IMR-90 (cell line): Measurements from ENCODE around the gene CHML. TPM values are rescaled to one million over a fixed set of nuclear protein-coding genes. Genes with fewer than 3 reads are reported as not detected.

Experiments
- ATAC-seq: fragments of 200-7000 bp; cut with Tn5 transposase; 2 replicates; pipeline ENCODE4 v1.9.1; 2020; ENCODE audit warnings: low read depth, mild to moderate bottlenecking, moderate library complexity
- BruUV-seq: library from RNA; stranded (reverse); fragments of 400-500 nt; replicated peaks from 2 replicates; lab custom pipeline; 2021; lab: Mats Ljungman, UMichigan
- CTCF ChIA-PET: fragments of 300-600 bp; formaldehyde crosslinking; extraction: SDS; loops from one replicate; lab custom pipeline; 2021; ENCODE audit warnings: antibody characterized with exemption; lab: Yijun Ruan, JAX
- POLR2A ChIA-PET: fragments of 300-600 bp; sonication (Branson Sonifier 250); formaldehyde crosslinking; loops from one replicate; lab custom pipeline; 2022; ENCODE audit warnings: antibody characterized with exemption; ENCODE audit not compliant: unreplicated experiment; lab: Charles Lee
- DNase-seq: peaks from one replicate; pipeline ENCODE4 v3.0.0; 2013
- H2AFZ ChIP-seq: replicated peaks from 2 replicates; pipeline ENCODE3; 2013; ENCODE audit warnings: low read length, mild to moderate bottlenecking; ENCODE audit not compliant: poor library complexity
- H2AK5ac ChIP-seq: 2 replicates; pipeline ENCODE4 v1.6.1; 2013; ENCODE audit warnings: low read depth, low read length, inconsistent platforms
- H2AK9ac ChIP-seq: replicated peaks from 2 replicates; pipeline ENCODE3; 2013; ENCODE audit warnings: mild to moderate bottlenecking, low read depth, low read length, moderate library complexity; ENCODE audit not compliant: poor library complexity
- H2BK120ac ChIP-seq: 2 replicates; pipeline ENCODE4 v1.6.1; 2013; ENCODE audit warnings: low read depth, low read length, inconsistent platforms
- H2BK15ac ChIP-seq: 3 replicates; pipeline ENCODE4 v1.6.1; 2013; ENCODE audit warnings: low read depth, low read length, inconsistent platforms
- H2BK20ac ChIP-seq: 2 replicates; pipeline ENCODE4 v1.6.1; 2013; ENCODE audit warnings: low read depth, mild to moderate bottlenecking, inconsistent platforms, low read length, moderate library complexity
- H2BK5ac ChIP-seq: 2 replicates; pipeline ENCODE4 v1.6.1; 2013; ENCODE audit warnings: mild to moderate bottlenecking, low read depth, low read length, inconsistent platforms; ENCODE audit not compliant: poor library complexity, severe bottlenecking
- H3K14ac ChIP-seq: replicated peaks from 2 replicates; pipeline ENCODE4 v1.6.1; 2013; ENCODE audit warnings: low read depth, low read length, inconsistent platforms
- H3K18ac ChIP-seq: 2 replicates; pipeline ENCODE4 v1.6.1; 2013; ENCODE audit warnings: low read depth, low read length, control low read depth
- H3K23ac ChIP-seq: 2 replicates; pipeline ENCODE4 v1.6.1; 2013; ENCODE audit warnings: low read depth, low read length, inconsistent platforms
- H3K27ac ChIP-seq: 2 replicates; pipeline ENCODE4 v1.5.1; 2013; ENCODE audit warnings: mild to moderate bottlenecking, control low read depth, low read length; ENCODE audit not compliant: insufficient read depth
- H3K27me3 ChIP-seq: 2 replicates; pipeline ENCODE4 v1.6.1; 2013; ENCODE audit warnings: low read length; ENCODE audit not compliant: control insufficient read depth, insufficient read depth
- H3K36me3 ChIP-seq: 2 replicates; pipeline ENCODE4 v1.6.1; 2013; ENCODE audit warnings: low read length, mixed read lengths; ENCODE audit not compliant: control insufficient read depth, insufficient read depth
- H3K4ac ChIP-seq: 2 replicates; pipeline ENCODE4 v1.6.1; 2013; ENCODE audit warnings: low read depth, low read length, inconsistent platforms
- H3K4me1 ChIP-seq: 2 replicates; pipeline ENCODE4 v1.6.1; 2013; ENCODE audit warnings: low read length, mixed read lengths; ENCODE audit not compliant: control insufficient read depth, insufficient read depth
- H3K4me2 ChIP-seq: 2 replicates; pipeline ENCODE4 v1.6.1; 2013; ENCODE audit warnings: low read depth, mild to moderate bottlenecking, control low read depth, low read length, moderate library complexity
- H3K4me3 ChIP-seq: 2 replicates; pipeline ENCODE4 v1.5.1; 2013; ENCODE audit warnings: low read depth, mild to moderate bottlenecking, control low read depth, low read length, moderate library complexity; ENCODE audit not compliant: insufficient read depth
- H3K56ac ChIP-seq: 2 replicates; pipeline ENCODE4 v1.6.1; 2013; ENCODE audit warnings: low read length, inconsistent platforms; ENCODE audit not compliant: insufficient read depth; ENCODE audit errors: extremely low read depth
- H3K79me1 ChIP-seq, 2 experiments: 2 replicates each; pipeline ENCODE4 v1.6.1; 2013; ENCODE audit warnings: low read length in 2 of 2, inconsistent platforms in 1 of 2, low read depth in 1 of 2
- H3K9ac ChIP-seq: 2 replicates; pipeline ENCODE4 v1.6.1; 2013; ENCODE audit warnings: low read depth, low read length, control low read depth
- H3K9me1 ChIP-seq: 2 replicates; pipeline ENCODE4 v1.6.1; 2013; ENCODE audit warnings: low read length, inconsistent platforms; ENCODE audit not compliant: insufficient read depth
- H3K9me3 ChIP-seq: 2 replicates; pipeline ENCODE4 v1.6.1; 2013; ENCODE audit warnings: low read length; ENCODE audit not compliant: control insufficient read depth, insufficient read depth
- H4K20me1 ChIP-seq: 2 replicates; pipeline ENCODE4 v1.6.1; 2013; ENCODE audit warnings: low read length, inconsistent platforms; ENCODE audit not compliant: insufficient read depth
- H4K5ac ChIP-seq: 2 replicates; pipeline ENCODE4 v1.6.1; 2013; ENCODE audit warnings: mild to moderate bottlenecking, low read depth, low read length, control low read depth
- H4K8ac ChIP-seq, 2 experiments: 2 replicates each; pipeline ENCODE4 v1.6.1; 2013; ENCODE audit warnings: low read depth in 2 of 2, low read length in 2 of 2, control low read depth in 1 of 2, inconsistent platforms in 1 of 2
- H4K91ac ChIP-seq: 2 replicates; pipeline ENCODE4 v1.6.1; 2013; ENCODE audit warnings: low read depth, low read length, inconsistent platforms; ENCODE audit not compliant: insufficient read depth
- BHLHE40 ChIP-seq: fragments of 150-350 bp; IDR thresholded peaks from 2 replicates; pipeline ENCODE4 v1.6.1; 2016; ENCODE audit warnings: mild to moderate bottlenecking, low read depth, low read length
- CTCF ChIP-seq: conservative IDR thresholded peaks from 2 replicates; pipeline ENCODE4 v1.5.1; 2012; ENCODE audit warnings: mild to moderate bottlenecking, low read depth, low read length, improper control_type of control experiment
- FOS ChIP-seq: fragments of 150-350 bp; IDR thresholded peaks from 2 replicates; pipeline ENCODE4 v1.6.1; 2016; ENCODE audit warnings: low read depth, low read length
- MAFK ChIP-seq: IDR thresholded peaks from 2 replicates; pipeline ENCODE4 v1.6.1; 2012; ENCODE audit warnings: low read depth, low read length, improper control_type of control experiment
- MAZ ChIP-seq: IDR thresholded peaks from 2 replicates; pipeline ENCODE4 v1.6.1; 2012; ENCODE audit warnings: low read depth, mild to moderate bottlenecking, low read length, improper control_type of control experiment, moderate library complexity, borderline replicate concordance
- MXI1 ChIP-seq: IDR thresholded peaks from 2 replicates; pipeline ENCODE4 v1.6.1; 2012; ENCODE audit warnings: low read depth, mild to moderate bottlenecking, low read length, moderate library complexity, borderline replicate concordance
- NFE2L2 ChIP-seq: fragments of 150-350 bp; IDR thresholded peaks from 2 replicates; pipeline ENCODE4 v1.6.1; 2016; ENCODE audit warnings: low read depth, mild to moderate bottlenecking, low read length
- RAD21 ChIP-seq: IDR thresholded peaks from 2 replicates; pipeline ENCODE4 v1.6.1; 2012; ENCODE audit warnings: low read length, improper control_type of control experiment
- RCOR1 ChIP-seq: IDR thresholded peaks from 2 replicates; pipeline ENCODE4 v1.6.1; 2012; ENCODE audit warnings: mild to moderate bottlenecking, low read length, improper control_type of control experiment; ENCODE audit not compliant: insufficient replicate concordance
- RFX5 ChIP-seq: IDR thresholded peaks from 2 replicates; pipeline ENCODE4 v1.8.0; 2012; ENCODE audit warnings: low read depth, mild to moderate bottlenecking, low read length, moderate library complexity
- SMC3 ChIP-seq: fragments of 150-350 bp; IDR thresholded peaks from 2 replicates; pipeline ENCODE4 v1.6.1; 2016; ENCODE audit warnings: low read depth, mild to moderate bottlenecking, antibody characterized with exemption, low read length, moderate library complexity
- WGBS, 2 experiments: methylation state at CpG; one replicate each; pipeline versions ENCODE4 v1.1.5 to v1.1.7; 2013; ENCODE audit warnings: missing lambda C conversion rate in 2 of 2; ENCODE audit not compliant: insufficient read length in 1 of 2; ENCODE audit errors: extremely low coverage in 2 of 2; 5-methylcytosine and 5-hydroxymethylcytosine counted together
- dilution Hi-C: fragments of 300-500 bp; cut with HindIII; formaldehyde crosslinking; loops from one replicate; pipeline ENCODE4 v1.14.3; 2018; ENCODE audit warnings: low sequenced_read_pairs; ENCODE audit not compliant: unreplicated experiment
- in situ Hi-C: fragments of 300-500 bp; cut with MboI; formaldehyde crosslinking; loops from 3 replicates; pipeline ENCODE4 v1.14.3; 2019; ENCODE audit warnings: low sequenced_read_pairs, inconsistent platforms, mixed read lengths
- intact Hi-C: fragments of 100-400 bp; cut with micrococcal nuclease; formaldehyde crosslinking; loops from 2 replicates; pipeline ENCODE4 v1.10.0; 2022
- polyA plus RNA-seq, 3 experiments: library from polyadenylated mRNA; depleted of rRNA; stranded (reverse); fragments of >200 nt; gene quantifications; 2 replicates each; pipeline ENCODE4 v1.2.3, GENCODE V29; 2012; ENCODE audit warnings: low replicate concordance in 1 of 3
- total RNA-seq: library from RNA; depleted of rRNA; stranded (reverse); fragments of >200 nt; gene quantifications from 2 replicates; pipeline ENCODE4 v1.2.3, GENCODE V29; 2012
- TF ChIP-seq, protein P1 (sequence below): fragments of 150-350 bp; IDR thresholded peaks from 2 replicates; pipeline ENCODE4 v1.6.1; 2016; ENCODE audit warnings: low read depth, mild to moderate bottlenecking, low read length, moderate library complexity, borderline replicate concordance

Gene CHML
- total and polyA plus RNA-seq, 2 of the 4 experiments (the other 2 are of a cell fraction) = 5.3 to 25.6 TPM

DNA sequence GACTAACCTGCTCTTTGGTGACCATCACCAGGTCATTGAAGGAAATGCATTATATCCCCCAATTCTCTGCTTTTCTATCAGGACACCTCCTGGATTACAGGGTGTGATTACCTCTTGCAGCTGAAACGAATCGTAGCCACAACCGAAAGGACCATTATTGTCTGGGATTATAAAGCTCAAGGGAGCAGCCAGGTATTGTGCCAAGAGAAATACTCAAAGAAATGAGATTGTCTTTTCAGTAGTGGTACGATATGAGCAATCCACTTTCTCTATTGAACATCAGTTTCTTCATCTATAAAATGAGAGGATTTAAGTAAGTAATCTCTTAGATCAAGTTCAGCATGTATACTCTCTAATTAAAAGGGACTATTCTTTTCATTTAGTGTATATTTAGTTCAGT, 39.2 kb upstream of the CHML start:
- POLR2A ChIA-PET = no interaction called here
- TF ChIP-seq MXI1 = no peak
- TF ChIP-seq RAD21 = no peak
- TF ChIP-seq, protein P1, sequence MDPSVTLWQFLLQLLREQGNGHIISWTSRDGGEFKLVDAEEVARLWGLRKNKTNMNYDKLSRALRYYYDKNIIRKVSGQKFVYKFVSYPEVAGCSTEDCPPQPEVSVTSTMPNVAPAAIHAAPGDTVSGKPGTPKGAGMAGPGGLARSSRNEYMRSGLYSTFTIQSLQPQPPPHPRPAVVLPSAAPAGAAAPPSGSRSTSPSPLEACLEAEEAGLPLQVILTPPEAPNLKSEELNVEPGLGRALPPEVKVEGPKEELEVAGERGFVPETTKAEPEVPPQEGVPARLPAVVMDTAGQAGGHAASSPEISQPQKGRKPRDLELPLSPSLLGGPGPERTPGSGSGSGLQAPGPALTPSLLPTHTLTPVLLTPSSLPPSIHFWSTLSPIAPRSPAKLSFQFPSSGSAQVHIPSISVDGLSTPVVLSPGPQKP = no peak
- no peak for TF ChIP-seq FOS
- no peak for TF ChIP-seq BHLHE40
- TF ChIP-seq MAFK = no peak
- TF ChIP-seq RCOR1 = no peak
- no peak for TF ChIP-seq MAZ
- TF ChIP-seq CTCF = no peak
- TF ChIP-seq SMC3 = no peak
- TF ChIP-seq NFE2L2 = no peak
- TF ChIP-seq RFX5 = no peak
- Histone ChIP-seq H2AFZ (no peak overlapping the region), H3K9me1 (no peaks in the 10 kb centered on the region), H3K4me3 (no peak overlapping the region), H3K27me3 (peaks cover 2% of the 10 kb centered on the region; the same call in 1 of the 2 replicates), H2BK120ac (no peak overlapping the region), H2BK15ac (no peak overlapping the region), H2AK5ac (no peak overlapping the region), H3K79me1 (no peaks in the 10 kb centered on the region), H3K56ac (no peak overlapping the region), H3K14ac (no peak overlapping the region), H3K4ac (no peak overlapping the region), H3K27ac (no peak overlapping the region), H3K4me2 (no peak overlapping the region), H3K4me1 (no peaks in the 10 kb centered on the region), H3K9ac (no peak overlapping the region), H2AK9ac (no peak overlapping the region), H4K8ac (no peak overlapping the region), H3K18ac (no peak overlapping the region), H3K9me3 (no peaks in the 10 kb centered on the region), H4K5ac (no peak overlapping the region), H2BK5ac (no peak overlapping the region), H3K36me3 (no peaks in the 10 kb centered on the region), H4K20me1 (no peaks in the 10 kb centered on the region), H2BK20ac (no peak overlapping the region), H3K23ac (no peak overlapping the region), H4K91ac (no peak overlapping the region)
- CTCF ChIA-PET = interaction anchor here (0.7 kb wide), 1 partner anchor 9 kb away, joined by 4 read pairs; no protein-coding TSS in a partner anchor
- no peak for ATAC-seq
- WGBS, 2 experiments = no CpG with 5 or more reads among the region's 4 CpGs
- dilution Hi-C loops = no loop called here
- no peak for DNase-seq
- in situ Hi-C loops = no loop called here
- intact Hi-C loops = no loop called here
- BruUV-seq = no TSS peak
